Occipital lobe (tissue), 2 donors: ENCODE data around the gene ZNF883. TPM values are rescaled to one million over a fixed set of nuclear protein-coding genes. Genes with fewer than 3 reads are reported as not detected.

Experiments used
- DNase-seq: peaks from one replicate; lab custom pipeline; 2025; lab: John Stamatoyannopoulos, UW
- total RNA-seq: library from RNA; depleted of rRNA; stranded (reverse); fragments of >200 nt; gene quantifications from one replicate; pipeline ENCODE4 v1.2.3, GENCODE V29; 2014

The ZNF883 gene
- total RNA-seq, 1 donor from 2014 or later = 35.1 TPM

DNA sequence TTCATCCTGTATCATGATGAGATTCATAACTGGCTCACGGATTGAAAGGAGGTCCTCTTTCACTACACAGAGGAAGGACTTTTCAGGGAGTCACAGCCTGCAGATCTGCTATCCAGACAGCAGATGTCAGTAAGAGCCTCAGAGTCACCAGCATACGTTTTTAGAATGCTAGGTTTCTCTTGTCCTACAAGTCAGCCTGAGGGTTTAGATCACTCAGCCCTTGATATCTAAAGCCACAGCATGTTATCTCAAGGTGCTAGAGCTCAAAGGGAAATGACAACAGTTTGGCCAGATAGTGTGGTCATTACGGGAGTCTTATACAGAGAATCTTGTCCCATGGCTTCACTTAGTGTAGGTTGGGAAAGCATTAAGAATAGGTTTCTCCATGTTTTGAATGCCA is 90.4 kb downstream of the ZNF883 start:
- no peak for DNase-seq

GRCh38 chr9:112917987-112918362 is 94.0 kb downstream of the ZNF883 start:
- DNase-seq = no peak

DNA sequence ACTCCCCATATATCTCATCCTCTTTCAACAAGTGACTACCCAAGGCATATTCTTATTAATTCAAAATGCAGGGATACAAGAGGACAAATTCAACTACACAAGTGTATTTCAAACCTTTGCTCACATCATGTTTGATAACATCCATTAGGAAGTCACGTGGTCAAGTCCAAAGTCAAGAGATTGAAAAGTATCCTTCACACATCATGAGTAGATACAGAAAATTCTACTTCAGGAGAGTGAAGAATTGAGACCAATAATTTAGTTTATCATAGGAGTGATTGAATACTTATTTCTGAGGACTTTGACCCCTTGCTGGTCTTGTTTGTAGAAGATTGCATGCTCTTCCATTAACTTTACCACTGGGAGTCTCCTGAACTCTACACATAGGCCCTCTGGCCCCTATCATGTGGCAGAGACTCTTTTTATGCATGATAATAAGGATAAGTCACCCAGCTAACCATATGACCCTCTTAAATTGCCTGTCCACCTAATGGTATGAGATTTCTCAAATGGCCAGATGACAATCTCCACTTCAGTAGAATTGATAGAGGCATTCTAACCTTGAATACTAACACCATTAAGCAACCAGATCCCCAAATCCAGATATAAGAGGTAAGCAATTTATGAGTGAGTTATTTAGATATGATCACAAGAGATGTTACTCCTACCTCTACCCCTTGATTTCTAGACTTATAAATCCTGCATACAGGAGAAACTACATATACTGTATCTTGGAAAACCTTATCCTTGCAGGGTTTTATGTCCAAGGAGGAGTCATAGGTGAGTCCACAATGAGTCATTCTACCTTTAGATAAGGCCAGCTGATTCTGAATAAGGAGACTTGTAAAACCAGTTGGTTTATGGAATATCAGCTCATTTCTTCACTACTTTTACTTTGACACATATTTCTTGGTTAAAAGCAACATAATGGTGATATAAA is 94.7 kb downstream of the ZNF883 start:
- DNase-seq = no peak

DNA sequence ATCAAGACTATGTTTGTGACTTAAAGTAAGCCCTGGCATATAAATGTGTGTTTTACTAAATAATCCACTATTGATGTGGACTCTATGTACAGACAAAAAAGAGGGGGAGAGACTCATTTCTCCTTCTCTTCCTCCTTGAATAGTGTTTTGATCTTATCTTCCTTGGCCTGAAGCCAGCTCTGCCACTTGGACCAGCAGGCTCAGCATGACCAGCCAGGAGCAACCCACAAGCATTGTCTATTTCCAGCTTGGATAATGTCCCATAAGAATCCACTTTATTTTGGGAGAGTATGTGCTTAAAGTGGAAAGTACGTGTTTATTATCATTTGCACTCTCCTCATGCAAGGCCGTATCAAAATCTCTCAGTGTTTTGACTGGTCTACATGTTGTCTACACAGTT is 97.5 kb downstream of the ZNF883 start:
- DNase-seq = no peak

DNA sequence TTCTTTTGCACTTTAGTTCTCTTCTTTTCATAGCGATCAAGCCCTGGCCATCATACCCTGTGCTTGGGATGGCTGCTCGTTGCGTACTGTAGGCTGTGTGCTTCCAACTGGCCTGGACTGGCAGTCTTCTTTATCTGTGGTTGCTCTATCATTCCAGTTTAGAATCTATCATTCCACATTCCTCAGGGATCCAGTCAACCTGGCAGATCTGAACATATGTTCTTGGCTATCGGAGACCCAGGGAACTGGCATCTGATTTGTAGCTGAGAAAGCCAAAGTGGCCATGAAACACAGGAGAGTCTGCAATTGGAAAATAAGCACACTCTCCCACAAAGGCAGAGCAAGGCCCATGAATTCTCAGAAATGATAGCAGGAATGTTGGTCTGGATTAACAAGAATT is 98.7 kb downstream of the ZNF883 start:
- no peak for DNase-seq

DNA sequence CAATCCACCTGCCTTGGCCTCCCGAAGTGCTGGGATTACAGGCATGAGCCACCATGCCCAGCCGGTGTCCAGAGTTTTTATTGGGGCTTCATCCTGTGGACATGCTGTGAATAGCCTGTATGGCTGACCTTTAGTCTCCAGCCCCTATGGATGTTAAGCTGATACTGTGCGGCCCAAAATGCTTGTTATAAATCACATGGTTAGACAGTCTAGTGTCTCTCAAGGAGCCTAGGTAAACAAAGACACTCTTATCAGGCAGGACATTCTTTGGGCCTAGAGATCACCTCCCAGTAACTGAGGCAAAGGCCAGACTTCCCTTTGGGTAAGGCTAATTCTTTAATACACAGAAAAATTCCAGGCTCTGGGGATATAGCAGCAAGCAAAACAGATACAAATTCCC is 99.4 kb downstream of the ZNF883 start:
- DNase-seq = no peak

GRCh38 chr9:112911736-112912135 is 100.3 kb downstream of the ZNF883 start:
- DNase-seq = no peak

Other genes starting within 250 kb of the ZNF883 start
- not detected for gene SLC46A2, start 121.3 kb downstream of the ZNF883 start, total RNA-seq
- 27.8 TPM for gene ZFP37, start 44.5 kb upstream of the ZNF883 start, total RNA-seq
- gene SLC31A2, start 138.8 kb upstream of the ZNF883 start, total RNA-seq = 10.5 TPM
- gene FKBP15, start 209.1 kb upstream of the ZNF883 start, total RNA-seq = 22.3 TPM
- gene SLC31A1, start 209.4 kb upstream of the ZNF883 start, total RNA-seq = 7.6 TPM